GM23338 (cell line): ENCODE data around the gene CUEDC2. TPM values are rescaled to one million over a fixed set of nuclear protein-coding genes. Genes with fewer than 3 reads are reported as not detected.

ENCODE experiments used
- ATAC-seq: fragments of 200-7000 bp; cut with Tn5 transposase; 3 replicates; pipeline ENCODE4 v1.9.1; 2020
- DNase-seq: peaks from one replicate; pipeline ENCODE4 v3.0.0-alpha.2; 2015; ENCODE audit warnings: low spot score
- H2AFZ ChIP-seq: fragments of 200-600 bp; sonication (generic); 2 replicates; pipeline ENCODE4 v1.8.0; 2016; ENCODE audit warnings: antibody characterized with exemption, mild to moderate bottlenecking, moderate library complexity
- H3F3A ChIP-seq: fragments of 200-600 bp; sonication (generic); replicated peaks from 2 replicates; pipeline ENCODE4 v1.8.0; 2017; ENCODE audit warnings: antibody characterized with exemption, mixed run types, low read depth
- H3K27ac ChIP-seq: fragments of 200-600 bp; sonication (generic); 2 replicates; pipeline ENCODE4 v1.6.1; 2016; ENCODE audit warnings: low read depth
- H3K27me3 ChIP-seq: fragments of 200-600 bp; sonication (generic); 2 replicates; pipeline ENCODE4 v1.8.0; 2016; ENCODE audit warnings: mild to moderate bottlenecking, mixed run types, moderate library complexity; ENCODE audit not compliant: insufficient read depth
- H3K36me3 ChIP-seq: fragments of 200-600 bp; sonication (generic); 2 replicates; pipeline ENCODE4 v1.8.0; 2016; ENCODE audit warnings: mild to moderate bottlenecking; ENCODE audit not compliant: insufficient read depth
- H3K4me1 ChIP-seq: fragments of 200-600 bp; sonication (generic); 2 replicates; pipeline ENCODE4 v1.8.0; 2016; ENCODE audit warnings: mild to moderate bottlenecking, moderate library complexity; ENCODE audit not compliant: insufficient read depth
- H3K4me2 ChIP-seq: fragments of 200-600 bp; sonication (generic); 2 replicates; pipeline ENCODE4 v1.7.1; 2017; ENCODE audit warnings: mixed run types
- H3K4me3 ChIP-seq: fragments of 200-600 bp; sonication (generic); 2 replicates; pipeline ENCODE4 v1.6.1; 2016; ENCODE audit warnings: mixed run types
- H3K79me2 ChIP-seq: fragments of 200-600 bp; sonication (generic); replicated peaks from 2 replicates; pipeline ENCODE4 v1.8.0; 2017; ENCODE audit warnings: mild to moderate bottlenecking; ENCODE audit not compliant: insufficient read depth
- H3K9me2 ChIP-seq: fragments of 200-600 bp; sonication (generic); 2 replicates; pipeline ENCODE4 v1.8.0; 2017; ENCODE audit not compliant: insufficient read depth
- H4K20me1 ChIP-seq: fragments of 200-600 bp; sonication (generic); replicated peaks from 2 replicates; pipeline ENCODE4 v1.8.0; 2017; ENCODE audit warnings: mild to moderate bottlenecking; ENCODE audit not compliant: insufficient read depth
- H3K27ac Mint-ChIP-seq: 2 replicates; pipeline ENCODE4 v1.8.0; 2020; ENCODE audit warnings: inconsistent platforms, mild to moderate bottlenecking, moderate library complexity, mixed read lengths
- H3K27me3 Mint-ChIP-seq: 3 replicates; pipeline ENCODE4 v1.8.0; 2022; ENCODE audit warnings: low read depth, mild to moderate bottlenecking, moderate library complexity, mixed read lengths, inconsistent platforms; ENCODE audit not compliant: insufficient read depth, poor library complexity
- H3K36me3 Mint-ChIP-seq: 3 replicates; pipeline ENCODE4 v1.8.0; 2021; ENCODE audit warnings: low read depth, mild to moderate bottlenecking, inconsistent platforms, moderate library complexity, mixed read lengths
- H3K4me1 Mint-ChIP-seq: 3 replicates; pipeline ENCODE4 v1.8.0; 2020; ENCODE audit warnings: mild to moderate bottlenecking, inconsistent platforms, mixed read lengths
- H3K4me3 Mint-ChIP-seq: 3 replicates; pipeline ENCODE4 v1.8.0; 2021; ENCODE audit warnings: moderate library complexity, mild to moderate bottlenecking, inconsistent platforms, mixed read lengths
- H3K9me3 Mint-ChIP-seq: 3 replicates; pipeline ENCODE4 v1.8.0; 2020; ENCODE audit warnings: moderate library complexity, mild to moderate bottlenecking, inconsistent platforms, mixed read lengths
- CREB1 ChIP-seq: fragments of 250-450 bp; sonication (Bioruptor Pico); IDR thresholded peaks from 2 replicates; pipeline ENCODE4 v1.5.0; 2020; ENCODE audit warnings: low read depth, mild to moderate bottlenecking, moderate library complexity
- EZH2 ChIP-seq: fragments of 200-600 bp; sonication (generic); IDR thresholded peaks from one replicate; pipeline ENCODE4 v1.8.0; 2017; ENCODE audit warnings: antibody characterized with exemption, mild to moderate bottlenecking, low read depth; ENCODE audit not compliant: unreplicated experiment
- JUNB ChIP-seq: IDR thresholded peaks from one replicate; pipeline ENCODE4 v1.6.1; 2016; ENCODE audit warnings: antibody characterized with exemption; ENCODE audit not compliant: unreplicated experiment
- NANOG ChIP-seq: IDR thresholded peaks from 2 replicates; pipeline ENCODE4 v1.6.1; 2016; ENCODE audit warnings: antibody characterized with exemption, borderline replicate concordance
- POLR2AphosphoS5 ChIP-seq: IDR thresholded peaks from 2 replicates; pipeline ENCODE4 v1.6.1; 2016; ENCODE audit warnings: antibody characterized with exemption, low read depth
- STAT1 ChIP-seq: IDR thresholded peaks from one replicate; pipeline ENCODE4 v1.6.1; 2016; ENCODE audit warnings: antibody characterized with exemption; ENCODE audit not compliant: unreplicated experiment
- ZNF114 ChIP-seq: fragments of 250-450 bp; sonication (Bioruptor Pico); IDR thresholded peaks from 2 replicates; pipeline ENCODE4 v1.5.0; 2020; ENCODE audit warnings: mild to moderate bottlenecking, moderate library complexity
- ZNF331 ChIP-seq: fragments of 250-450 bp; sonication (Bioruptor Pico); IDR thresholded peaks from 2 replicates; pipeline ENCODE4 v1.5.0; 2020; ENCODE audit warnings: low read depth, mild to moderate bottlenecking, moderate library complexity
- polyA plus RNA-seq: library from polyadenylated mRNA; unstranded; fragments of >200 nt; fragmentation: Nextera tagmentation; extraction: Ambion mirVana; gene quantifications from 2 replicates; pipeline ENCODE4 v1.2.1, GENCODE V29; 2016
- total RNA-seq: library from RNA; depleted of rRNA; stranded (reverse); fragments of >200 nt; shearing (Covaris generic); gene quantifications from 2 replicates; pipeline ENCODE4 v1.2.3, GENCODE V29; 2014
- TF ChIP-seq, protein P1 (sequence below), 2 experiments: fragments of 200-600 bp in 1 of 2; sonication (generic) in 1 of 2; conservative IDR thresholded peaks; 2 replicates each; pipeline versions ENCODE4 v1.5.1 to v1.6.1; 2016 to 2017; ENCODE audit warnings: antibody characterized with exemption in 2 of 2, low read depth in 2 of 2, mild to moderate bottlenecking in 2 of 2, moderate library complexity in 1 of 2
- TF ChIP-seq, protein P2 (sequence below): IDR thresholded peaks from one replicate; pipeline ENCODE4 v1.6.1; 2018; ENCODE audit warnings: antibody characterized with exemption; ENCODE audit not compliant: unreplicated experiment
- TF ChIP-seq, protein P3 (sequence below): IDR thresholded peaks from 2 replicates; pipeline ENCODE4 v1.6.1; 2016; ENCODE audit warnings: antibody characterized with exemption

Gene CUEDC2
- total and polyA plus RNA-seq, 2 experiments from 2014 or later = 39.2 to 47.3 TPM

DNA sequence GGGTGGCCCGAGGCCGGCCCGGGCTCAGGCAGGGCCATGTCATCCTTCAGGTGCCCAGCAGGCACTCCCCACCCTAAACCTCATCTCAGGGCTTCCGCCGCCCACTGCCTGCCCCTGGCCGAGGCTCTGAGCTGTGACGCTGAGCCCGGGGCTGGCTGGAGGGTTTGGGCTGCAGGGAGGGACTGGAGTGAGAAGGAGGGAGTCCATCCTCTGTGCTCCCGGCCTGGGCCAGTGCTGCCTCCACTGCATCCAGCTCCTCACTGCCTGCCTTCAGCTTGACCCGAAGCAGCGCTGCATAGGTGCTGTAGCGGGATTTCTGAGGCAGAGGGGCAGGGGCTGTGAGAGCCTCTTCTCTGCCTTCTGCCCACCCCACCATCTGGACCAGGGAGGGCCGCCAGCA lies 29.3 kb downstream of the CUEDC2 start (continued):
- TF ChIP-seq ZNF331 (CRISPR knock-in tag) (no peak), JUNB (no peak)
- TF ChIP-seq, protein P1, sequence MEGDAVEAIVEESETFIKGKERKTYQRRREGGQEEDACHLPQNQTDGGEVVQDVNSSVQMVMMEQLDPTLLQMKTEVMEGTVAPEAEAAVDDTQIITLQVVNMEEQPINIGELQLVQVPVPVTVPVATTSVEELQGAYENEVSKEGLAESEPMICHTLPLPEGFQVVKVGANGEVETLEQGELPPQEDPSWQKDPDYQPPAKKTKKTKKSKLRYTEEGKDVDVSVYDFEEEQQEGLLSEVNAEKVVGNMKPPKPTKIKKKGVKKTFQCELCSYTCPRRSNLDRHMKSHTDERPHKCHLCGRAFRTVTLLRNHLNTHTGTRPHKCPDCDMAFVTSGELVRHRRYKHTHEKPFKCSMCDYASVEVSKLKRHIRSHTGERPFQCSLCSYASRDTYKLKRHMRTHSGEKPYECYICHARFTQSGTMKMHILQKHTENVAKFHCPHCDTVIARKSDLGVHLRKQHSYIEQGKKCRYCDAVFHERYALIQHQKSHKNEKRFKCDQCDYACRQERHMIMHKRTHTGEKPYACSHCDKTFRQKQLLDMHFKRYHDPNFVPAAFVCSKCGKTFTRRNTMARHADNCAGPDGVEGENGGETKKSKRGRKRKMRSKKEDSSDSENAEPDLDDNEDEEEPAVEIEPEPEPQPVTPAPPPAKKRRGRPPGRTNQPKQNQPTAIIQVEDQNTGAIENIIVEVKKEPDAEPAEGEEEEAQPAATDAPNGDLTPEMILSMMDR (conservative IDR thresholded peaks at IDR 0.05; ENCODE audit: low read depth in 2 of 2) = no peak

DNA sequence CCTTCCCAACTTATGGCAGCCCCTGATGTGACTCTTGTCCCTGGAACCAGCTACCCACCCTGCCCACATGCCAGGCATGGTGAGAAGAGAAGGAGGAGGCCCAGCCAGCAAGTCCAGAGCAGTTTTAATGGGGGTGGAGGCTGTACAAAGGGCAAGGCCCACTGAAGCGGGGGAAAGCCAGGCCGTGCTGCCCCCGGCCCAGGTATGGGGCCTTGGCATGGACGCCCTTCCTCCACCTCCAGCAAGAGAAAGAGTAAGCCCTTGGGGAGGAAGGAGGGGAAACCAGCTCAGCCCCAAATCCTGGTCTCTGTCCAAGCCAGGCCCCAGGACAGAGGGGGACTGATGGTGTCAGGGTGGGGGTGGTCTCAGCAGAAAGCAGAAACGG lies 29.9 kb downstream of the CUEDC2 start:
- Mint-ChIP-seq H3K4me3 (no peak overlapping the region), H3K36me3 (no peaks in the 10 kb centered on the region; the same call in 2 of the 3 replicates), H3K27ac (no peak overlapping the region), H3K4me1 (peaks cover 7% of the 10 kb centered on the region; the same call in 2 of the 3 replicates), H3K9me3 (no peaks in the 10 kb centered on the region), H3K27me3 (peaks cover 27% of the 10 kb centered on the region)
- Histone ChIP-seq H3K27ac (no peak overlapping the region), H3K9me2 (no peaks in the 10 kb centered on the region), H2AFZ (no peak overlapping the region), H4K20me1 (no peaks in the 10 kb centered on the region), H3K27me3 (peaks cover 6% of the 10 kb centered on the region), H3K4me3 (no peak overlapping the region), H3K79me2 (no peaks in the 10 kb centered on the region), H3K36me3 (no peaks in the 10 kb centered on the region), H3K4me2 (no peak overlapping the region), H3F3A (0 out of 2 replicates have a peak, but pooled peaks cover 9% of the 10 kb centered on the region), H3K4me1 (0 out of 2 replicates have a peak, but pooled peaks cover 3% of the 10 kb centered on the region)
- DNase-seq (no peak), ATAC-seq (no peak)
- TF ChIP-seq NANOG (no peak), STAT1 (no peak), JUNB (no peak), EZH2 (no peak), POLR2AphosphoS5 (no peak), CREB1 (CRISPR knock-in tag) (no peak), ZNF331 (CRISPR knock-in tag) (no peak), ZNF114 (CRISPR knock-in tag) (no peak)
- TF ChIP-seq, protein P1 (conservative IDR thresholded peaks at IDR 0.05; ENCODE audit: low read depth in 2 of 2) = no peak
- TF ChIP-seq, protein P2, sequence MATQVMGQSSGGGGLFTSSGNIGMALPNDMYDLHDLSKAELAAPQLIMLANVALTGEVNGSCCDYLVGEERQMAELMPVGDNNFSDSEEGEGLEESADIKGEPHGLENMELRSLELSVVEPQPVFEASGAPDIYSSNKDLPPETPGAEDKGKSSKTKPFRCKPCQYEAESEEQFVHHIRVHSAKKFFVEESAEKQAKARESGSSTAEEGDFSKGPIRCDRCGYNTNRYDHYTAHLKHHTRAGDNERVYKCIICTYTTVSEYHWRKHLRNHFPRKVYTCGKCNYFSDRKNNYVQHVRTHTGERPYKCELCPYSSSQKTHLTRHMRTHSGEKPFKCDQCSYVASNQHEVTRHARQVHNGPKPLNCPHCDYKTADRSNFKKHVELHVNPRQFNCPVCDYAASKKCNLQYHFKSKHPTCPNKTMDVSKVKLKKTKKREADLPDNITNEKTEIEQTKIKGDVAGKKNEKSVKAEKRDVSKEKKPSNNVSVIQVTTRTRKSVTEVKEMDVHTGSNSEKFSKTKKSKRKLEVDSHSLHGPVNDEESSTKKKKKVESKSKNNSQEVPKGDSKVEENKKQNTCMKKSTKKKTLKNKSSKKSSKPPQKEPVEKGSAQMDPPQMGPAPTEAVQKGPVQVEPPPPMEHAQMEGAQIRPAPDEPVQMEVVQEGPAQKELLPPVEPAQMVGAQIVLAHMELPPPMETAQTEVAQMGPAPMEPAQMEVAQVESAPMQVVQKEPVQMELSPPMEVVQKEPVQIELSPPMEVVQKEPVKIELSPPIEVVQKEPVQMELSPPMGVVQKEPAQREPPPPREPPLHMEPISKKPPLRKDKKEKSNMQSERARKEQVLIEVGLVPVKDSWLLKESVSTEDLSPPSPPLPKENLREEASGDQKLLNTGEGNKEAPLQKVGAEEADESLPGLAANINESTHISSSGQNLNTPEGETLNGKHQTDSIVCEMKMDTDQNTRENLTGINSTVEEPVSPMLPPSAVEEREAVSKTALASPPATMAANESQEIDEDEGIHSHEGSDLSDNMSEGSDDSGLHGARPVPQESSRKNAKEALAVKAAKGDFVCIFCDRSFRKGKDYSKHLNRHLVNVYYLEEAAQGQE = no peak
- TF ChIP-seq, protein P3, sequence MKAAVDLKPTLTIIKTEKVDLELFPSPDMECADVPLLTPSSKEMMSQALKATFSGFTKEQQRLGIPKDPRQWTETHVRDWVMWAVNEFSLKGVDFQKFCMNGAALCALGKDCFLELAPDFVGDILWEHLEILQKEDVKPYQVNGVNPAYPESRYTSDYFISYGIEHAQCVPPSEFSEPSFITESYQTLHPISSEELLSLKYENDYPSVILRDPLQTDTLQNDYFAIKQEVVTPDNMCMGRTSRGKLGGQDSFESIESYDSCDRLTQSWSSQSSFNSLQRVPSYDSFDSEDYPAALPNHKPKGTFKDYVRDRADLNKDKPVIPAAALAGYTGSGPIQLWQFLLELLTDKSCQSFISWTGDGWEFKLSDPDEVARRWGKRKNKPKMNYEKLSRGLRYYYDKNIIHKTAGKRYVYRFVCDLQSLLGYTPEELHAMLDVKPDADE = no peak
